Immature natural killer cell (primary cell): ENCODE data around the gene AK8. TPM values are rescaled to one million over a fixed set of nuclear protein-coding genes. Genes with fewer than 3 reads are reported as not detected.

ENCODE experiments used
- DNase-seq, 3 donors: peaks; one replicate each; pipeline ENCODE4 v3.0.0; 2022; ENCODE audit warnings: mixed read lengths in 1 of 3
- H3K27ac Mint-ChIP-seq, 6 donors: one replicate each; pipeline ENCODE4 v1.8.0; 2020; ENCODE audit warnings: mixed read lengths in 6 of 6, mild to moderate bottlenecking in 5 of 6, inconsistent platforms in 4 of 6, moderate library complexity in 3 of 6
- H3K27me3 Mint-ChIP-seq, 3 donors: one replicate each; pipeline ENCODE4 v1.8.0; 2020 to 2021; ENCODE audit warnings: low read depth in 3 of 3, mild to moderate bottlenecking in 3 of 3, mixed read lengths in 3 of 3, moderate library complexity in 3 of 3, inconsistent platforms in 1 of 3
- H3K36me3 Mint-ChIP-seq, 3 donors: one replicate each; pipeline ENCODE4 v1.8.0; 2020; ENCODE audit warnings: mixed read lengths in 3 of 3, inconsistent platforms in 2 of 3, mild to moderate bottlenecking in 2 of 3
- H3K4me1 Mint-ChIP-seq, 2 donors: one replicate each; pipeline ENCODE4 v1.8.0; 2020; ENCODE audit warnings: inconsistent platforms in 2 of 2, mild to moderate bottlenecking in 2 of 2, mixed read lengths in 2 of 2, moderate library complexity in 1 of 2
- H3K4me3 Mint-ChIP-seq, 5 donors: one replicate each; pipeline ENCODE4 v1.8.0; 2020; ENCODE audit warnings: mild to moderate bottlenecking in 5 of 5, mixed read lengths in 5 of 5, inconsistent platforms in 3 of 5, moderate library complexity in 3 of 5
- H3K9me3 Mint-ChIP-seq, 6 donors: one replicate each; pipeline ENCODE4 v1.8.0; 2020; ENCODE audit warnings: mild to moderate bottlenecking in 6 of 6, mixed read lengths in 6 of 6, inconsistent platforms in 4 of 6, moderate library complexity in 3 of 6
- polyA plus RNA-seq, 3 donors: library from polyadenylated mRNA; unstranded; fragments of 300-500 nt; fragmentation: Illumina TruSeq; gene quantifications; one replicate each; pipeline ENCODE4 v1.2.3, GENCODE V29; 2021

Gene AK8
- polyA plus RNA-seq, 3 donors from 2014 or later: 1.9 to 3.3 TPM; not detected in 1

GRCh38 chr9:132861666-132862065 is 16.4 kb downstream of the AK8 start:
- Mint-ChIP-seq H3K9me3 (no peaks in the 10 kb centered on the region), H3K4me3 (no peak overlapping the region), H3K27me3 (peaks cover 0 to 4% (median 2%) of the 10 kb centered on the region in 3 donors), H3K4me1 (no peaks in the 10 kb centered on the region), H3K36me3 (no peaks in the 10 kb centered on the region), H3K27ac (no peak overlapping the region)
- no peak for DNase-seq

DNA sequence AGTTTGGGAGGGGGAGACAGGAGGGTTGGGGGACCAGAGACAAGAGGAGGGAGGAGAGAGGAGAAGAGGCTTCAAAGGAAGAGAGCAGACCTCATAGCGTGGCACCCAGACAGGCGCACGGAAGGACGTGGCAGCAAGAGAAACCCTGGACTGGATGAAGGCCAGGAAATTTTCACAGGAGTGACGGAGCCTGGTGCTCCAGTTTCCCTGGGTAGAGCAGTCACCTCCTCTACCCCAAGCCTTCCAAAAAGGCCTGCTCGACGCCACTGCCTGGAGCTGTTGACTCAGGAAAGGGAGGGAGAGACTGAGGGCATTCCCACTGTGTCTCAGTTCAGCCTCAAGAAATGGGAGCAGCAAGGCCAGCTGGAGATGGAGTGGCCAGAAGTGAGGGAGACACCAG is 19.3 kb downstream of the AK8 start:
- Mint-ChIP-seq H3K27ac (no peak overlapping the region), H3K4me3 (no peak overlapping the region), H3K4me1 (peaks cover 7 to 11% of the 10 kb centered on the region in 2 donors), H3K36me3 (no peaks in the 10 kb centered on the region), H3K27me3 (peaks cover 0 to 3% (median 0%) of the 10 kb centered on the region in 3 donors), H3K9me3 (no peaks in the 10 kb centered on the region)
- no peak for DNase-seq

DNA sequence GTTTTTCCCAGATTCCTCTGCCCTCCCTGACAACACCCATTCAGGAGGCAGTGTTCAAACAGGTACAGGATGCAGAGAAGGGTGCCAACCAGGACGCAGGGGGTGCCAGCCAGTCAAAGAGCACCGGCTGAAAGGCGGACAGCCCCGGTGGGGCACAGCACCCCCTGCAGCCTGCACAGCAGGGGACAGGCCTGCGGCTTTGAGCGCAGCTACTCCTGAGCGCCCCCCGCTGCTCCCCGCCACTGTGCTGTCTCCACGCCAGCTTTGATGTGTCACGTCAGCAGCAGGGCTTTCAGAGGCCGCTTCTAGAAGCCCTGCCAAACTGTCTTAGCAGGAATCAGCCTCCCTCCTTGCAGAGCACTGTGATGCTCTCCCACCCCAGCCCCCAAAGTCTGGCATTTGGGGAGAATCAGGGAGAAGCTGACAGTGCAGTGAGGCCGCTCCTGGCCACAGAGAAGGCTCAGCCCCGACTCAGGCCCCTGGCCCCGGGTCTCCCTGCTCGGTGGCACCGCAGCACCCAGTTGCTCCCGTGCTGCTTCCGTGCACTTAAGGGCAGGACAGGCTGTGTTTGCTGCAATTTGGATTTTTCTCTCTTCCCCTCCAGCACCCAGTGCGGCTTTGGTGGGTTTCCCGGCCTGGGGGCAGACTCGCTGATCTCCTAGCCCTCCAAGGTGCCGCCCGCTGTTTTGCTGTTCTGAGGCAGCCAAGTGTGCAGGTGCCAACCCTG is 20.3 kb downstream of the AK8 start:
- Mint-ChIP-seq H3K36me3 (no peaks in the 10 kb centered on the region), H3K4me1 (peaks cover 7 to 11% of the 10 kb centered on the region in 2 donors)

GRCh38 chr9:132857031-132857430 is 21.1 kb downstream of the AK8 start:
- no peaks in the 10 kb centered on the region for H3K36me3 Mint-ChIP-seq

More for the DNA sequence above, 20.3 kb downstream of the AK8 start:
- Mint-ChIP-seq H3K27me3 (peaks cover 0 to 4% (median 0%) of the 10 kb centered on the region in 3 donors), H3K4me3 (no peak overlapping the region), H3K27ac (no peak overlapping the region), H3K9me3 (no peaks in the 10 kb centered on the region)
- DNase-seq: no peak

DNA sequence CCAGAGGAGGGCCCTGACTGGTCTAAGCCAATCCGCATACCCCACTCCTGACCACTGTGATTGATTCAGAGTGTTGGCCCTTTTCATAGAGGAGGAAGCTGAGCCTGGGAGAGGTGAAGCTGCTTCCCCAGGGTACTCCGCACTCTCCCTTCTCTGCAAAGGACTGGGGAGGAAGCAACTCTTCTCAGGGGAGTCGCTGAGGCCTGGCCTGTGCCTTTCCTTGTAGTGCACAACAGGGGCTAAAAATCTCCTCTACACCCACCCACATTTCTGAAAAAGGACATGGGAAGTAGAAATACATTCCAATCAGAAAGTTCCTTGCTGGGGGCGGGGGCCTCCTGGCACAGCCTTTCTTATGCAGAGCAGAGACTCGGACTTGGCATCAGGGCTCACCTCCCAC is 22.2 kb downstream of the AK8 start:
- Mint-ChIP-seq H3K27me3 (peaks cover 0 to 4% (median 0%) of the 10 kb centered on the region in 3 donors), H3K4me1 (peaks cover 11 to 14% of the 10 kb centered on the region in 2 donors), H3K4me3 (no peak overlapping the region), H3K36me3 (no peaks in the 10 kb centered on the region), H3K27ac (no peak overlapping the region), H3K9me3 (no peaks in the 10 kb centered on the region)
- DNase-seq: no peak

More at GRCh38 chr9:132857031-132857430, 21.1 kb downstream of the AK8 start:
- no peak for DNase-seq
- Mint-ChIP-seq H3K9me3 (no peaks in the 10 kb centered on the region), H3K27me3 (peaks cover 0 to 4% (median 0%) of the 10 kb centered on the region in 3 donors), H3K4me3 (no peak overlapping the region), H3K4me1 (peaks cover 7 to 11% of the 10 kb centered on the region in 2 donors), H3K27ac (no peak overlapping the region)

DNA sequence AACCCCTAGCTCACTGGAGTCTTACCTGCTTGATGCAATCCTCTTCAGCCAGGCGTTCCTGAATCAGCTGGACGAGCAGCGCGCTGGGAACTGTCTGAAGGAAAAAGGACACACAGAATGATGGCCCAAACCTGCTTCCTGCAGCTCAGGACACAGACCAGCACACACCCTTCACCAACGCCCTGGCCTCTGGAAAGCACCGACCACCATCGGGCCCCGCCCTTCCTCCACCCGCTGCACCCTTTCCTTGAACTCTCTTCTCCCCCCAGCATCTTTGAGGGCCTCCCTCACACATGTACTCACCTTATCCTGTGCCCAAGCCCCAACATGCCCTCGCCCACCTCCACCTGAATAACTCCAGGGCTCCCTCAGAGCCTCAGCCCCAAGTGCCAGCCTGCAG is 23.3 kb downstream of the AK8 start:
- H3K4me1 Mint-ChIP-seq: peaks cover 15 to 20% of the 10 kb centered on the region in 2 donors
- peak overlapping the region in 1 of 6 donors; percentile 19 for H3K27ac Mint-ChIP-seq
- peaks cover 0 to 4% (median 0%) of the 10 kb centered on the region in 3 donors for H3K27me3 Mint-ChIP-seq
- no peaks in the 10 kb centered on the region for H3K9me3 Mint-ChIP-seq
- no peaks in the 10 kb centered on the region for H3K36me3 Mint-ChIP-seq
- peak overlapping the region in 3 of 5 donors; percentile 12 to 50 (median 30) for H3K4me3 Mint-ChIP-seq
- no peak for DNase-seq

GRCh38 chr9:132853482-132853881 is 24.6 kb downstream of the AK8 start:
- H3K27me3 Mint-ChIP-seq: peaks cover 0 to 4% (median 0%) of the 10 kb centered on the region in 3 donors
- DNase-seq: no peak
- no peaks in the 10 kb centered on the region for H3K36me3 Mint-ChIP-seq
- H3K27ac Mint-ChIP-seq: no peak overlapping the region
- peaks cover 15 to 20% of the 10 kb centered on the region in 2 donors for H3K4me1 Mint-ChIP-seq
- no peaks in the 10 kb centered on the region for H3K9me3 Mint-ChIP-seq
- no peak overlapping the region for H3K4me3 Mint-ChIP-seq

- H3K27ac Mint-ChIP-seq: no peak overlapping the region
Observed at GRCh38 chr9:132849185-132849706, 28.8 kb downstream of the AK8 start.

DNA sequence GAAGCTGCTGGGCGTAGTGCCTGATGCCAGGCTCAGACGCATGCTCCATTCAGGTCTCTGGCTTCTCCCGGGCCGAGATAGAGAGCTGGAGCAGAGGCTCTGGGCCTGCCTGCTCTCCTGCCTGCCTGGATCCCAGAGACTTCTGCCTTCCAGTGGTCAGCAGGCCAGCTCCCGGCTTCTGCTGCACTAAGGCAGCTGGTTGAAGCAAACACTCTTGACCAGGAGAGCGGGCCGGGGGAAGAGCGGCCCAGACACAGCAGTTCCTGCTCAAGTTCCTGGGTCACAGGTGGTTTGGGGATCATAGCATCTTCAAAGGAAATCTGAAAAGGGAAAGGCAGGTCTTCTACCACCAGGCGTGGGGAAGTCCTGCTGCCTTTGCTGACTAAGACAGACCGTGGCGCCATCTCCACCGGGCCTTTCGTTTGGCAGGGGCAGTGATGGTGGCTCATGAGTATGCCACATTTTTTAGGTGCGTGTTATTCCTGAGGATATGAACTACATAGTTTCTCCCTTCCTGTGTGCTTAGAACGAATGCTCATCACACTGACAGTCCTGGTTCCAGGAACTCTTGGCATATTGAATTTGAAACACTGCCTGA is 31.1 kb downstream of the AK8 start:
- no peaks in the 10 kb centered on the region for H3K36me3 Mint-ChIP-seq
- H3K27me3 Mint-ChIP-seq: peaks cover 0 to 2% (median 0%) of the 10 kb centered on the region in 3 donors
- H3K4me1 Mint-ChIP-seq: peaks cover 7 to 9% of the 10 kb centered on the region in 2 donors
- no peak for DNase-seq
- no peaks in the 10 kb centered on the region for H3K9me3 Mint-ChIP-seq
- no peak overlapping the region for H3K4me3 Mint-ChIP-seq
- no peak overlapping the region for H3K27ac Mint-ChIP-seq

More at GRCh38 chr9:132849185-132849706, 28.8 kb downstream of the AK8 start:
- Mint-ChIP-seq H3K4me1 (peaks cover 7 to 9% of the 10 kb centered on the region in 2 donors), H3K36me3 (no peaks in the 10 kb centered on the region), H3K9me3 (no peaks in the 10 kb centered on the region), H3K27me3 (peaks cover 0 to 2% (median 1%) of the 10 kb centered on the region in 3 donors), H3K4me3 (no peak overlapping the region)
- no peak for DNase-seq

DNA sequence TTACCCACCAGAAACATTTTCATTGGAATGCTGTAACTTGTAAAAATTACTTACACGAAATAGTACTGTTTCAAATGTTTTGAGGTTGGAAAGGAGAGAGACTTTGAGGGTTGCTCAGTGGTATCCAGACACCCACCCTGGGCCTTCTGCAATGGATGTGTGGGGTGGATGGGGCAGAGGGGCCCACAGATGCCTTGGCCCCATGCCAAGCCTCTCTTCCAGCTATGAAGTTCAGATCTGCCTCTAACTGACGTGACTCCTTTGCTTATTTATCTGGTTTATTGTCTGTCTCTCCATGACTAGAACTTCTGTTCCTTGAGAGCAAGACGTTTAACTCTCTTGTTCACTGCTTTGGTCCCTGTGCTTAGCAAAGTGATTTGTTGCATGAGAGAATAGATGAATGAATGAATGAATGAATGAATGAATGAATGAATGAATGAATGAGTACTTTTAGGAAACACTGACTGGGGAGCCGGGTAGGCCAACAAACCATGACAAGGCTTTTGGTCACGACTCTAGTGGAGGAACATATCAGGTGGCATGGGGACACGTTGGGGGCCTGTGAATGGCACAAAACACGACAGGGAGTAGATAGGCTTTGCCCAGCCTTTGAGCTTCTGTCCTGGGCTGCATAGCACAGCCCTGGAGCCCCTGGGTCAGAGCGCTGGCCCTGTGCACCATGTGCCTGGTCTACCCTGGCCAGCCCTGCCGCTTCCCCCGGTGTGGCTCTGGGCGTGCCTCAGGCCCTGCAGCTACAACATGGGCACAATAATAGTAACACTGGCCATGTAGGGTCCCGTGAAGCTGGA is 31.8 kb downstream of the AK8 start:
- H3K4me3 Mint-ChIP-seq: no peak overlapping the region
- H3K27ac Mint-ChIP-seq: no peak overlapping the region
- no peak for DNase-seq
- peaks cover 0 to 2% (median 0%) of the 10 kb centered on the region in 3 donors for H3K27me3 Mint-ChIP-seq
- H3K4me1 Mint-ChIP-seq: peaks cover 7 to 9% of the 10 kb centered on the region in 2 donors
- H3K36me3 Mint-ChIP-seq: no peaks in the 10 kb centered on the region
- H3K9me3 Mint-ChIP-seq: no peaks in the 10 kb centered on the region

DNA sequence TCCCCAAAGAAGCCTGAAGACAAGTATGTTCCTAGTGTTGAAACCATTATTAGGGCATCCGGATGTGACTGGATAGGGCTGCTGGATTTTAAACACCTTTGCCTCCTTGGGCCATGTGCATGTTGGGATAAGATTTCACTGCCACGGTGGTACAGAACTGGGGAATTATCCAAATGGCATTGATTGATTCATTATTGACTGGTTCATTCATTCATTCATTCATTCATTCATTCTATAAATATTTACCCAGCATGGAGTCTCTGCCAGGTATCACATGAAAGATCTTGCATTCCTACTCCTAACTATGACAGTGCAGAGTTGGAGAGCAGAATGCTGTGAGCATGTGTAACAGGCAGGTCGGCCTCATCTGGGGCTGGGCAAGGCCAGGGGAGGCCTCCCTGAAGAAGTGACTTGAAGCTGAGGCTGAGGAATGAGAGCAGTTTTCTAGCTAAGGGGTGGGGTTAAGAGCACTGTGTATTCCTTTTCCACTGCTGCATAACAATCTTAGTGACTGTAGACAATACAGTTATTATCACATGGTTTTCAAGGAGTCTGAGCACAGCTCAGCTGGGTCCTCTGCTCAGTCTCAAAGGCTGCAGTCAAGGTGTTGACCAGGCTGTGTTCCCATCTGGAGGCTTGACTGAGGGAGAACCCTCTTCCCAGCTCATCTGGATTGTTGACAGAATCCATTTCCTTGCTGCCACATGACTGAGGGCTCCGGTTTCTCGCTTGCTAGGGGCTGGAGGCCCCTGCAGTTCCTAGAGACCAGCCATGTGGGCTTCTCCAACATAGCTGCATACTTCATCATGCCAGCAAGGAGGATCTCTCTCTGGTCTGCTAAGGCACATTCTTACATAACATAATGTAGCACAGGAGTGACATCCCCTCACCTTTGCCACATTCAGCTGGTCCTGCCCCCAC is 35.7 kb downstream of the AK8 start:
- no peaks in the 10 kb centered on the region for H3K4me1 Mint-ChIP-seq
- no peak for DNase-seq
- H3K4me3 Mint-ChIP-seq: no peak overlapping the region
- no peaks in the 10 kb centered on the region for H3K36me3 Mint-ChIP-seq
- no peak overlapping the region for H3K27ac Mint-ChIP-seq
- H3K27me3 Mint-ChIP-seq: no peaks in the 10 kb centered on the region
- H3K9me3 Mint-ChIP-seq: no peaks in the 10 kb centered on the region

DNA sequence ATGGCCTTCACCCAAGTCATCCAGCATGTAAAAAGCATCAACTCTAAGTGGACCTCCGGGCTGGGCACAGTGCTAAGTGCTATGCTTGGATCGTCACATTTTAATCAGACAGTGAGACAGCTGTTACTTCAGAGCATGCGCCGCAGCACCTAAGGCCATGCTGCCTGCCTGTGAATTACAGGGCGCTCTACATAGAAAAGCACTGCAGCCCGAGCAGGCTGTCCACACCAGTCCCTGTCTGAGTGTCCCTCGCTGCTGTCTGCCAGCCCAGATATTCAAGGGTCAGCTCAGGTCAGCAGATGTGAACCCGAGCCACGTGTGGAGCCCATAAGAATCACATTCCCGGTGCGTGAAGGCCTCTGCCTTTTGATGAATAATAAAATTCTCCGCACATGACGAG is 37.1 kb downstream of the AK8 start:
- no peak overlapping the region for H3K27ac Mint-ChIP-seq
- H3K4me1 Mint-ChIP-seq: no peaks in the 10 kb centered on the region
- no peaks in the 10 kb centered on the region for H3K9me3 Mint-ChIP-seq
- H3K4me3 Mint-ChIP-seq: no peak overlapping the region
- peaks cover 0 to 1% (median 0%) of the 10 kb centered on the region in 3 donors for H3K27me3 Mint-ChIP-seq
- H3K36me3 Mint-ChIP-seq: no peaks in the 10 kb centered on the region
- DNase-seq: no peak

DNA sequence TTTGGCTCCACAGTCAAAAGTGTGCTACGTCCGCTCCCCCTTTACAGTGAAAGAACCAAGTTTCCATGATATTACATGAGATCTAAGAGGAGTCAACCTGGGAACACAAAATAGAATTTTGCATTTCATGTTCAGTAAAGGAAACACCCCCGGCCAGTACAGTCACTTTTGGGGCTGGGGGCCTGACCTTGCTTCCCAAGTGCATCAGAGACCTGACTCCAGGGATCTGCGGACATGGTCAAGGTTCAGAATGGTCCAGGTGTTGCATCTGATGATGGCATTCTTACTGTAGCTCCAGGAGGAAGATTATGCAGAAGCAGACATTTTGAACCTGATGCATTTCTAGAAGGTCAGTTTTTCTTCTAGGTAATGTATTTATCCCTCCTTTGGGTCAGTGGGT is 39.8 kb downstream of the AK8 start:
- Mint-ChIP-seq H3K4me1 (no peaks in the 10 kb centered on the region), H3K27ac (no peak overlapping the region)

More for the DNA sequence above, 39.8 kb downstream of the AK8 start:
- H3K27me3 Mint-ChIP-seq: peaks cover 0 to 3% (median 2%) of the 10 kb centered on the region in 3 donors
- H3K9me3 Mint-ChIP-seq: no peaks in the 10 kb centered on the region
- no peaks in the 10 kb centered on the region for H3K36me3 Mint-ChIP-seq
- H3K4me3 Mint-ChIP-seq: no peak overlapping the region
- no peak for DNase-seq
